ENCODE data around the gene CXCR4. TPM values are rescaled to one million over a fixed set of nuclear protein-coding genes. Genes with fewer than 3 reads are reported as not detected.

CXCR4 gene
- total RNA-seq, 6 experiments from 2014 or later, result not detected

GRCh38 chr2:136151021-136151971 lies 33.3 kb upstream of the CXCR4 start:
- Mint-ChIP-seq H3K36me3 (ENCODE audit: low read depth) (no peaks in the 10 kb centered on the region), H3K4me3 (no peak overlapping the region), H3K27ac (no peak overlapping the region), H3K9me3 (peaks cover 10% of the 10 kb centered on the region; the same call in 1 of the 2 replicates), H3K4me1 (ENCODE audit: low read depth) (no peaks in the 10 kb centered on the region), H3K27me3 (ENCODE audit: insufficient read depth) (peaks cover 2% of the 10 kb centered on the region)
- DNase-seq, result no peak
- TF ChIP-seq CTCF (IDR thresholded peaks at IDR 0.05), result no peak

GRCh38 chr2:136149011-136149410 lies 31.1 kb upstream of the CXCR4 start:
- Mint-ChIP-seq H3K4me3 (no peak overlapping the region), H3K36me3 (ENCODE audit: low read depth) (no peaks in the 10 kb centered on the region), H3K27ac (no peak overlapping the region), H3K4me1 (ENCODE audit: low read depth) (no peaks in the 10 kb centered on the region), H3K9me3 (peaks cover 16% of the 10 kb centered on the region; the same call in 1 of the 2 replicates), H3K27me3 (ENCODE audit: insufficient read depth) (peaks cover 2% of the 10 kb centered on the region)
- no peak for DNase-seq
- TF ChIP-seq CTCF (IDR thresholded peaks at IDR 0.05), result no peak

GRCh38 chr2:136146564-136146963 lies 28.6 kb upstream of the CXCR4 start:
- DNase-seq, result no peak
- Mint-ChIP-seq H3K27me3 (ENCODE audit: insufficient read depth) (no peaks in the 10 kb centered on the region; the same call in 1 of the 2 replicates), H3K4me3 (no peak overlapping the region), H3K9me3 (peaks cover 9% of the 10 kb centered on the region; the same call in 1 of the 2 replicates), H3K4me1 (ENCODE audit: low read depth) (no peaks in the 10 kb centered on the region), H3K27ac (no peak overlapping the region), H3K36me3 (ENCODE audit: low read depth) (no peaks in the 10 kb centered on the region)
- no peak for TF ChIP-seq CTCF (IDR thresholded peaks at IDR 0.05)

- H3K9me3 Mint-ChIP-seq, result peaks cover 6% of the 10 kb centered on the region; the same call in 1 of the 2 replicates
These were observed 25.9 kb upstream of the CXCR4 start for GRCh38 chr2:136143603-136144451.

More at GRCh38 chr2:136143603-136144451, 25.9 kb upstream of the CXCR4 start:
- Mint-ChIP-seq H3K4me3 (no peak overlapping the region), H3K36me3 (ENCODE audit: low read depth) (no peaks in the 10 kb centered on the region), H3K4me1 (ENCODE audit: low read depth) (no peaks in the 10 kb centered on the region), H3K27ac (no peak overlapping the region), H3K27me3 (ENCODE audit: insufficient read depth) (no peaks in the 10 kb centered on the region; the same call in 1 of the 2 replicates)
- no peak for DNase-seq
- TF ChIP-seq CTCF (IDR thresholded peaks at IDR 0.05), result no peak
